AG09309 (cell line): ENCODE measurements around the gene KCNK13.
"Not testable (repeated sequence)": the region's sequence is repeated elsewhere in the genome, so short reads cannot be mapped to it uniquely, and the experiment has no call there.

Experiments
- DNase-seq: peaks from one replicate; pipeline ENCODE4 v3.0.0-alpha.2; 2010; ENCODE audit warnings: low read depth
- H3K4me3 ChIP-seq: 2 replicates; pipeline ENCODE4 v1.5.1; 2011; ENCODE audit warnings: mild to moderate bottlenecking, low read depth, low read length, moderate library complexity; ENCODE audit not compliant: control insufficient read depth
- TF ChIP-seq, protein P1 (sequence below): IDR thresholded peaks from 2 replicates; pipeline ENCODE4 v1.5.1; 2011; ENCODE audit warnings: mild to moderate bottlenecking, low read depth, low read length, inconsistent platforms; ENCODE audit not compliant: insufficient read depth, control insufficient read depth; ENCODE audit errors: missing control alignments

KCNK13 gene

DNA sequence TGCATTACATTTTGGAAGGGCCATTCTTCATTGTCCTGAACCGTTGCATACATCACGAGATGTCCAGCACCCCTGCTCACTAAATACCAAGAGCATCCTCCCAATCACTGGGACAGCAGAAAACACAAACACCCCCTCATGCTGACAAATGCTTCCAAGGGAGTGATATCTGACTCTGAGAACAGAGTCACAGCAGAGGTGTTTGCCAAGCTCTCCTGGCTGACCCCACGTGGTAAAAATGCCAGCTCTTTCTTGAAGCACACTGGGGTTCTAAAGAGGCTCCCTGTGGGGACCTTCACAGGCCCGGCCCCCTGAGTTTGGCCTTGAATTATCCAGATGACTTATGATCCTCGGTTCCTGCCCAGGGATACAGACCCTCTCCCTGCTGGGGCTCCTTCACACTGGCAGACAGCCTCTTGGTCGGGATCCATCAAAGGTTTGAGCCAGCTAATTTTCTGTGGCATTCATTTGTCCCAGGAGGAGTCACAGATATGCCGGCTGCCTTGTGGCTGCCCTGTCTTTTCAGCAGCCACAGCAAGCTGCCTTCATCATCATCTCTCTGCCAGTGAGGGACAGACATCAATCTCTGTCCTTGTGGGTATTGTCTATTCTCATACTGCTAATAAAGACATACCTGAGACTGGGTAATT is 151.4 kb downstream of the KCNK13 start:
- H3K4me3 ChIP-seq = no peak overlapping the region
- DNase-seq = no peak
- TF ChIP-seq, protein P1, sequence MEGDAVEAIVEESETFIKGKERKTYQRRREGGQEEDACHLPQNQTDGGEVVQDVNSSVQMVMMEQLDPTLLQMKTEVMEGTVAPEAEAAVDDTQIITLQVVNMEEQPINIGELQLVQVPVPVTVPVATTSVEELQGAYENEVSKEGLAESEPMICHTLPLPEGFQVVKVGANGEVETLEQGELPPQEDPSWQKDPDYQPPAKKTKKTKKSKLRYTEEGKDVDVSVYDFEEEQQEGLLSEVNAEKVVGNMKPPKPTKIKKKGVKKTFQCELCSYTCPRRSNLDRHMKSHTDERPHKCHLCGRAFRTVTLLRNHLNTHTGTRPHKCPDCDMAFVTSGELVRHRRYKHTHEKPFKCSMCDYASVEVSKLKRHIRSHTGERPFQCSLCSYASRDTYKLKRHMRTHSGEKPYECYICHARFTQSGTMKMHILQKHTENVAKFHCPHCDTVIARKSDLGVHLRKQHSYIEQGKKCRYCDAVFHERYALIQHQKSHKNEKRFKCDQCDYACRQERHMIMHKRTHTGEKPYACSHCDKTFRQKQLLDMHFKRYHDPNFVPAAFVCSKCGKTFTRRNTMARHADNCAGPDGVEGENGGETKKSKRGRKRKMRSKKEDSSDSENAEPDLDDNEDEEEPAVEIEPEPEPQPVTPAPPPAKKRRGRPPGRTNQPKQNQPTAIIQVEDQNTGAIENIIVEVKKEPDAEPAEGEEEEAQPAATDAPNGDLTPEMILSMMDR = no peak

DNA sequence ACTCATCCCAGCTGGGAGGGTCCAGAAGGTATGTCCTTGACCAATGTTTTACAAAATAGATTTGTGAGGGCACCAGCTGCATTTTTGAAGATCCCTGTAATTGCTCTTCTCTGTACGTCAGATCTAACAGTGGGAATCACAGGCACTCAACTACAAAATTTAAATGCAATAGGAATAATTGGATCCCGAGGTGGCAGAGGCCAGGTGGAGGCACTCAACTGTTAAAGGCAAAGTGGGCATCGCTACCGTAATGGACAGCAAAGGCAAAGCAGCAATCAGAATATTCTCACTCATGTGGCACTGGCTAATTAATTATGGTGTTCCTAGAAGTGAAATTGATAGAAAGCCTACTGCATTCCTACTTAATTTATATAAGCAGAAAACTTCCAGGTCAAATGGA is 166.7 kb downstream of the KCNK13 start:
- no peak for DNase-seq
- TF ChIP-seq, protein P1 = no peak
- no peak overlapping the region for H3K4me3 ChIP-seq

DNA sequence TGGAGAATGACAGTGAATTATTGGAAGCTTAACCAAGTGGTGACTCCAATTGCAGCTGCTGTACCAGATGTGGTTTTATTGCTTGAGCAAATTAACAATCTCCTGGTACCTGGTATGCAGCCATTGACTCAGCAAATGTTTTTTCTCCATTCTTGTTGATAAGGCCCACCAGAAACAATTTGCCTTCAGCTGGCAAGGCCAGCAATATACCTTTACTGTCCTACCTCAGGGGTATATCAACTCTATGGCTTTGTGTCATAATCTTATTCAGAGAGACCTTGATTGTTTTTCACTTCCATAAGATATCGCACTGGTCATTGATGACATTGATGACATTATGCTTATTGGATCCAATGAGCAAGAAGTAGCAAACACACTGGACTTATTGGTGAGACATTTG is 168.1 kb downstream of the KCNK13 start:
- not testable (repeated sequence) for DNase-seq, H3K4me3 ChIP-seq
